ENCODE measurements around the gene TIMP1. TPM values are rescaled to one million over a fixed set of nuclear protein-coding genes. Genes with fewer than 3 reads are reported as not detected.

Gene TIMP1
- total and polyA plus RNA-seq, 2 of the 13 experiments (the other 11 are each of a cell fraction or from before 2014, with no cell fraction given), result 12.3 to 45.8 TPM

DNA sequence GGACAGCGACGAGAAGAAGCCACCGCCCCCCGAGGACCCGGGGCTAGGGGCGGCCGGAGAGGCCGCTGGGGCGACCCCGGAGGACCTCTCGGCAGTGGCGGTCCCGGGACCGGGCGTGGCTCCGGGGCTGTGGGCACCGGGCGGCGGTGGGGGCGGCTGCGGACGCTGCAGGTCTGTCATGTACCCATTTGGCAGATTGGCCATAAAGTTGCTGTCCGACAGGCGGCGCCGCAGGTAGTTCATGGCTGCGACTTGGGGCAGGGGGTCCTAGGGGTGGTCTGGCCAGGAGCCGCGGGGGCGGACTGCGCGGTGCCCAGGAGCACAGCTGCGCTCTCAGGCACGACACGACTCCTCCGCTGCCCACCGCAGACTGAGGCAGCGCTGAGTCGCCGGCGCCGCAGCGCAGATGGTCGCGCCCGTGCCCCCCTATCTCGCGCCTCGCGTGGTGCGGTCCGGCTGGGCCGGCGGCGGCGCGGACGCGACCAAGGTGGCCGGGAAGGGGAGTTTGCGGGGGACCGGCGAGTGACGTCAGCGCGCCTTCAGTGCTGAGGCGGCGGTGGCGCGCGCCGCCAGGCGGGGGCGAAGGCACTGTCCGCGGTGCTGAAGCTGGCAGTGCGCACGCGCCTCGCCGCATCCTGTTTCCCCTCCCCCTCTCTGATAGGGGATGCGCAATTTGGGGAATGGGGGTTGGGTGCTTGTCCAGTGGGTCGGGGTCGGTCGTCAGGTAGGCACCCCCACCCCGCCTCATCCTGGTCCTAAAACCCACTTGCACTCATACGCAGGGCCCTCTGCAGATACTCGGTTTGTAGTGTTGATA lies 37.5 kb downstream of the TIMP1 start, which contains the start of gene SYN1 (continued):
- TF ChIP-seq, protein P1, sequence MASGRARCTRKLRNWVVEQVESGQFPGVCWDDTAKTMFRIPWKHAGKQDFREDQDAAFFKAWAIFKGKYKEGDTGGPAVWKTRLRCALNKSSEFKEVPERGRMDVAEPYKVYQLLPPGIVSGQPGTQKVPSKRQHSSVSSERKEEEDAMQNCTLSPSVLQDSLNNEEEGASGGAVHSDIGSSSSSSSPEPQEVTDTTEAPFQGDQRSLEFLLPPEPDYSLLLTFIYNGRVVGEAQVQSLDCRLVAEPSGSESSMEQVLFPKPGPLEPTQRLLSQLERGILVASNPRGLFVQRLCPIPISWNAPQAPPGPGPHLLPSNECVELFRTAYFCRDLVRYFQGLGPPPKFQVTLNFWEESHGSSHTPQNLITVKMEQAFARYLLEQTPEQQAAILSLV (CRISPR knock-in tag; IDR thresholded peaks at IDR 0.05; ENCODE audit: borderline replicate concordance), result 0 out of 2 replicates have a peak, but pooled peaks have one; percentile 57
- TF ChIP-seq SP2 (CRISPR knock-in tag; IDR thresholded peaks at IDR 0.05) (0 out of 2 replicates have a peak, but pooled peaks have one; percentile 25), BHLHE40 (IDR thresholded peaks at IDR 0.05; ENCODE audit: low read length) (peak; percentile 89), ZNF124 (CRISPR knock-in tag; IDR thresholded peaks at IDR 0.05) (0 out of 2 replicates have a peak, but pooled peaks have one; percentile 57), HNRNPL (IDR thresholded peaks at IDR 0.05; ENCODE audit: low read depth, low read length) (no peak), ZNF589 (CRISPR knock-in tag; conservative IDR thresholded peaks at IDR 0.05) (0 out of 2 replicates have a peak, but pooled peaks have one; percentile 54), SYNCRIP (IDR thresholded peaks at IDR 0.05; ENCODE audit: insufficient read depth, low read depth, low read length) (no peak), MED13 (CRISPR knock-in tag; IDR thresholded peaks at IDR 0.05) (0 out of 2 replicates have a peak, but pooled peaks have one; percentile 35), HOXA3 (CRISPR knock-in tag; IDR thresholded peaks at IDR 0.05) (peak; percentile 81), HOXA9 (CRISPR knock-in tag; IDR thresholded peaks at IDR 0.05; ENCODE audit: borderline replicate concordance) (peak; percentile 43; the same call in 1 of the 2 replicates), FOXK1 (CRISPR knock-in tag; IDR thresholded peaks at IDR 0.05; ENCODE audit: borderline replicate concordance, low read depth) (peak; percentile 42; the same call in 1 of the 2 replicates), ZNF563 (CRISPR knock-in tag; IDR thresholded peaks at IDR 0.05) (peak; percentile 73; the same call in 1 of the 2 replicates), ZSCAN25 (CRISPR knock-in tag; IDR thresholded peaks at IDR 0.05) (0 out of 2 replicates have a peak, but pooled peaks have one; percentile 36), XRCC5 (optimal IDR thresholded peaks at IDR 0.05; ENCODE audit: low read length) (no peak), GLI4 (CRISPR knock-in tag; IDR thresholded peaks at IDR 0.05; ENCODE audit: borderline replicate concordance) (peak; percentile 55; the same call in 1 of the 2 replicates), KLF6 (CRISPR knock-in tag; IDR thresholded peaks at IDR 0.05) (0 out of 2 replicates have a peak, but pooled peaks have one; percentile 70), RAD21 (CRISPR knock-in tag; IDR thresholded peaks at IDR 0.05) (peak; percentile 41; the same call in 1 of the 2 replicates), MED1 (CRISPR knock-in tag; IDR thresholded peaks at IDR 0.05) (0 out of 2 replicates have a peak, but pooled peaks have one; percentile 28), MEIS2 (CRISPR knock-in tag; IDR thresholded peaks at IDR 0.05) (peak; percentile 54; the same call in 1 of the 2 replicates)
- TF ChIP-seq, protein P2, sequence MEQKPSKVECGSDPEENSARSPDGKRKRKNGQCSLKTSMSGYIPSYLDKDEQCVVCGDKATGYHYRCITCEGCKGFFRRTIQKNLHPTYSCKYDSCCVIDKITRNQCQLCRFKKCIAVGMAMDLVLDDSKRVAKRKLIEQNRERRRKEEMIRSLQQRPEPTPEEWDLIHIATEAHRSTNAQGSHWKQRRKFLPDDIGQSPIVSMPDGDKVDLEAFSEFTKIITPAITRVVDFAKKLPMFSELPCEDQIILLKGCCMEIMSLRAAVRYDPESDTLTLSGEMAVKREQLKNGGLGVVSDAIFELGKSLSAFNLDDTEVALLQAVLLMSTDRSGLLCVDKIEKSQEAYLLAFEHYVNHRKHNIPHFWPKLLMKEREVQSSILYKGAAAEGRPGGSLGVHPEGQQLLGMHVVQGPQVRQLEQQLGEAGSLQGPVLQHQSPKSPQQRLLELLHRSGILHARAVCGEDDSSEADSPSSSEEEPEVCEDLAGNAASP (CRISPR knock-in tag; IDR thresholded peaks at IDR 0.05; ENCODE audit: borderline replicate concordance), result peak; percentile 39; the same call in 1 of the 2 replicates
- TF ChIP-seq, protein P3, sequence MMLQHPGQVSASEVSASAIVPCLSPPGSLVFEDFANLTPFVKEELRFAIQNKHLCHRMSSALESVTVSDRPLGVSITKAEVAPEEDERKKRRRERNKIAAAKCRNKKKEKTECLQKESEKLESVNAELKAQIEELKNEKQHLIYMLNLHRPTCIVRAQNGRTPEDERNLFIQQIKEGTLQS (CRISPR knock-in tag; IDR thresholded peaks at IDR 0.05), result peak; percentile 81
- TF ChIP-seq, protein P4, sequence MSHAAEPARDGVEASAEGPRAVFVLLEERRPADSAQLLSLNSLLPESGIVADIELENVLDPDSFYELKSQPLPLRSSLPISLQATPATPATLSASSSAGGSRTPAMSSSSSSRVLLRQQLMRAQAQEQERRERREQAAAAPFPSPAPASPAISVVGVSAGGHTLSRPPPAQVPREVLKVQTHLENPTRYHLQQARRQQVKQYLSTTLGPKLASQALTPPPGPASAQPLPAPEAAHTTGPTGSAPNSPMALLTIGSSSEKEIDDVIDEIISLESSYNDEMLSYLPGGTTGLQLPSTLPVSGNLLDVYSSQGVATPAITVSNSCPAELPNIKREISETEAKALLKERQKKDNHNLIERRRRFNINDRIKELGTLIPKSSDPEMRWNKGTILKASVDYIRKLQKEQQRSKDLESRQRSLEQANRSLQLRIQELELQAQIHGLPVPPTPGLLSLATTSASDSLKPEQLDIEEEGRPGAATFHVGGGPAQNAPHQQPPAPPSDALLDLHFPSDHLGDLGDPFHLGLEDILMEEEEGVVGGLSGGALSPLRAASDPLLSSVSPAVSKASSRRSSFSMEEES (CRISPR knock-in tag; IDR thresholded peaks at IDR 0.05), result peak; percentile 52; the same call in 1 of the 2 replicates

Data from HepG2 (cell line).